GM12801 (cell line): ENCODE data around the gene DOLPP1.

Source experiments
- CTCF ChIP-seq: IDR thresholded peaks from one replicate; pipeline ENCODE4 v1.5.1; 2011; ENCODE audit warnings: control low read depth; ENCODE audit not compliant: insufficient read length; ENCODE audit errors: extremely low read depth

DOLPP1 gene

DNA sequence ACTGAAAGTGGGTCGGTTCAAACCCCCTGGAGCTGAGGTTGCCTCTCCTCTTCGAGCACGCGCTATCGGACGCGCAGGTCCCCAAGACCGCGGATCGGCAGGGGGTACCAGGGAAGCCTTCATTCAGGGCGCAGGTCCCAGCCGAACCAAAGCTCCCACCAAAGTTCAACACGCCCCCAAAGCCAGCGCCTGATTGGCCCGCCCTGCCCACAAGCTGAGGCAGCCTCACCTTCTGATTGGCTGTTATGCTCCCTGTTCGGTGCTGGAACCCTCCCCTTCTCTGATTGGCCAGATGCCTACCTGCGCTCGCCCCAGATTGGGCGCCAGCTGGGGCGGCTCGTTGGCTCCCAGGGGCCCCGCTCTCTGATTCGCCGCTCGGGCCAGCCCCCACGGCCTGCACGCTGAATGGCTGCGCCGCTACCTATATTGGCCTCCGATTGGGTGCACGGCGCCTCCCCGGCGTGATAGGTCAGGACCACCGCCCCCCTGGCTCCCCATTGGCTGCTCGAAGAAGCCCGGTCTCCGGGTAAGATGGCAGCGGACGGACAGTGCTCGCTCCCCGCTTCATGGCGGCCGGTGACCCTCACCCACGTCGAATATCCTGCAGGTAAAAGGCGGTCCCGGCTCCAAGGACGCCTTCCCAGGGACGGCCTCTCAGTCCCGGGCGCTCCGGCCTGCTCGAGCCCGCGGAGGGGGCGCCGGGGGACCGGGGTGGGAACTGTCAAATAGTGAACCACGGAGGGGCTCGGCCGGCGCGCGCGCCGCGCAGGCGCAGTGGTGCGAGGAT lies at the start of gene DOLPP1:
Gene DOLPP1 (plus strand): TSS at position 511 of the 787 bp plus-strand sequence. CDS start 21 bp downstream, at position 532.
- no peak for TF ChIP-seq CTCF

DNA sequence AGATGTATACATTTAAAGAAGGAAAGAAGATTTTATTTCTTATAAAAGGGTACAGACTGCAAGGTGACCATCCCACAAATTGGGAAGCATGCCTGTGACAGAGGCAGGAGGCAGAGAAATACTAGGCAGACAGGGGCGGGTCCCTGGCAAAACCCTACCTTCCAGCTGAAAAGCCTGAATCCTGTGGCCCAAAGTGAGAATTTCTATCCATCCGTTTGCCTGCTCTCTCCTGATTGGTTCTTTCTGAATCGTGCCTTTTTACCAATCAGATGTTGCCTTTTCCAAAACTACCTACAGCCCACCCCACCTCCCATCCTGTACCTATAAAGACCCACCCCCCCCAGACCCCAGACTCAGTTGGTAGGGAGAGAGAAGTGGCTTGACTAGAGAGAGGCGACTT lies 49.4 kb upstream of the DOLPP1 start:
- TF ChIP-seq CTCF, result no peak

DNA sequence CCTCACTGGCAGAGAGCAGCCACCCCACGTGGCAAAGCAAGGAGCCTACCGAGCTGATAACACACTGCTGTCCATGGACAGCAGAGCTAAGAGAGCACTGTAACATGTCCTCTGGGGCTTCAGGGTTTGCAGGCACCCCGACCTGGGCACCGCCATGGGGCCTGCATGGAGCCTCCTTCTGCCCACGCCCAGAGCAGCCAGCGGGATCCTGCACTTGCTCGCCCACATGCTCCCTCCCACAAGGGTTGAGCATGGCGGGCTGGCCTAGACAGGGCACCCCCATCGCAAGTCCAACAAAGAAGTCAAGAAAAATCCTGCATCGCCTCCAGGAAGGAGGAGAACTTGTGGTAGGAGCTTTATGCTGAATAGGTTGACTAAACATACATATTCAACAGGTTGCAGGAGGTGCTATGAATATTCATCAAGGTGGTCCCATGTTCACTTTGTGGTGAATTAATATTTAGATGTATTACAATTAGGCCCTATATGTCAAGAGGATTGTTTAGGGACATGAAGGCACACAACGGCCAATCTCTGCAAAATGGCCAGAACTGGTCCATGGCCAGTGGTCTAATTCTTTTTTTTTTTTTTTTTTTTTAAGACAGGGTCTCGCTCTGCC lies 48.3 kb upstream of the DOLPP1 start:
- TF ChIP-seq CTCF, result no peak

- no peak for TF ChIP-seq CTCF
Observed at GRCh38 chr9:129033216-129033615, 47.7 kb upstream of the DOLPP1 start.

GRCh38 chr9:129036241-129036922 lies 44.5 kb upstream of the DOLPP1 start, which contains the start of gene MIGA2:
MIGA2 (plus strand) TSS chr9:129036626; CDS start chr9:129040595, 3,969 bp downstream.
- TF ChIP-seq CTCF, result no peak

DNA sequence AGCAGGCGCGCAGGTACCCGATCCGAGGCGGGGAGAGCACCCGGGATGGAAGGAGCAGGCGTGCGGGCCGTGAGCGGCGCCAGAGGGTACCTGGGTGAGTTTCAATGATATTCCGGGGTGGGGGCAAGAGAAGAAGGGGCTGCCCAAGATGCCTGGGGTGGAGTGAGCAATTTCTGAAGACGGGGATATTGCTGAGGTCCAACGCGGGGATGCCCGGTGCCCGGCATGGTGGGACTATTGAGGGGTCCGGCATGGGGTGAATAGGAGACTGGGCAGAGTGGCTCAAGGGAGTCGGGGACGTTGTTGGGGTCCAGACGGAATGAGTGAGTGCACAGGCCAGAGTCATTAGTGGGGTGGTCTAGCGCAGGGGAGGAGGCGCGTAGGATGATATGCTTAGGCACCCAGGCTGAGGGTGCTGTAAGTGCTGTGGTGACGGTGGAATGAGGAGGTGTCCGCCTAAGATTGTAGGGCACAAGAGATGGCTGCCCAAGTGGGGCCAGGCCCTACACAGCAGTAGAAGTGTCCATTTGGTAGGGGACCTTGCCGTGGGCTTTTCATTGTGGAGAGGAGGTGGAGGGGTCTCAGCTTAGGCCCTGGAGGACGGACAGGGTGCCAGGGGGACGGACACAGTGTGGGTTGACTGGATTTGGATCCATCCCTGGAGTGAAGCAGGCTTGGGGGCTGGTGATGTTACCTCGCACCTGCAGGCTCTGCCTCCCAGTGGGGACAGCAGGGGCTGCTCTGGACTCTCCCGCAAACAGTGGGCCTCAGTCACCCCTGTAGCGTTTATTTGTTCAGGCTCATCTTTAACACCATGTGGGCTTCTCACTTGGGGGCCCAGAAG lies 43.8 kb upstream of the DOLPP1 start:
- no peak for TF ChIP-seq CTCF

DNA sequence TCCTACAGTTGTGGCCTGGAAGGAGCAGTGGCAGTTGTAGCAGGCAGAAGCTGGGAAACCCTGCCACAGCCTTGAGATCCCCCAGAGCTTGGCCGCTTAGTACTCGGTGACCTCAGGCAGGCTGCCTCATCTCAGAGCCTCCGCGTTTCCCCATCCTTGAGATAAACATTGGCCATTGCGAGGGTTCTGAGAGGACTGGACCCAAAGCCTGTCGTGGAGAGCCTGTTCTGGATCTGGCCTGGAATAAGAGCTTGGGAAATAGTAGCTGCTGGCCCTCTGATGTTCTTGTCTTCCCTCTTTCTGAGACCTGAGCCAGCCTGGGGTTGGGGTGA lies 43.2 kb upstream of the DOLPP1 start:
- no peak for TF ChIP-seq CTCF
